Fibroblast of peridontal ligament (primary cell): ENCODE results near the gene GRK4.
"Not testable (repeated sequence)": the region's sequence is repeated elsewhere in the genome, so short reads cannot be mapped to it uniquely, and the experiment has no call there.

Experiments
- DNase-seq: peaks from one replicate; pipeline ENCODE4 v3.0.0-alpha.2; 2010; ENCODE audit errors: extremely low read depth

The GRK4 gene

GRCh38 chr4:2963175-2963965 lies at the start of gene GRK4, which contains the start of gene NOP14:
TSS of gene GRK4 (plus strand) at chr4:2963571. CDS start at chr4:2964071, 500 bp downstream.
TSS of gene NOP14 (minus strand) at chr4:2963406. CDS start at chr4:2963319, 87 bp downstream.
- peak; percentile 97 for DNase-seq

GRCh38 chr4:2914256-2915126 lies 48.9 kb upstream of the GRK4 start:
- DNase-seq = no peak

- no peak for DNase-seq
These were observed 47.6 kb upstream of the GRK4 start for GRCh38 chr4:2915789-2916188.

- not testable (repeated sequence) for DNase-seq
These were observed 46.7 kb upstream of the GRK4 start for GRCh38 chr4:2916696-2917095.

GRCh38 chr4:2918300-2918699 lies 45.1 kb upstream of the GRK4 start:
- DNase-seq = not testable (repeated sequence)

- DNase-seq = not testable (repeated sequence)
These were observed 44.7 kb upstream of the GRK4 start for GRCh38 chr4:2918714-2919113.

GRCh38 chr4:2922453-2923101 lies 40.8 kb upstream of the GRK4 start:
- DNase-seq = peak; percentile 32

GRCh38 chr4:2923141-2923551 lies 40.2 kb upstream of the GRK4 start:
- DNase-seq = peak; percentile 34

GRCh38 chr4:2923668-2924173 lies 39.6 kb upstream of the GRK4 start:
- no peak for DNase-seq

- DNase-seq = no peak
These were observed 39.1 kb upstream of the GRK4 start for GRCh38 chr4:2924286-2924685.

- no peak for DNase-seq
These were observed 38.5 kb upstream of the GRK4 start for GRCh38 chr4:2924765-2925301.

- no peak for DNase-seq
These were observed 37.9 kb upstream of the GRK4 start for GRCh38 chr4:2925496-2925895.

GRCh38 chr4:2925931-2926860 lies 37.2 kb upstream of the GRK4 start:
- DNase-seq = no peak

- DNase-seq = no peak
These were observed 36.2 kb upstream of the GRK4 start for GRCh38 chr4:2927016-2927695.

GRCh38 chr4:2927696-2928075 lies 35.7 kb upstream of the GRK4 start:
- no peak for DNase-seq

- DNase-seq = no peak
These were observed 34.9 kb upstream of the GRK4 start for GRCh38 chr4:2928242-2929176.

- no peak for DNase-seq
These were observed 33.9 kb upstream of the GRK4 start for GRCh38 chr4:2929469-2929868.

- DNase-seq = no peak
These were observed 33.1 kb upstream of the GRK4 start for GRCh38 chr4:2930135-2930757.
